ENCODE measurements around the gene SUPT3H.
A peak's percentile ranks its signal among the peaks of the same experiment; 100 is the strongest.
"Not testable (repeated sequence)": the region's sequence is repeated elsewhere in the genome, so short reads cannot be mapped to it uniquely, and the experiment has no call there.

Gene SUPT3H

DNA sequence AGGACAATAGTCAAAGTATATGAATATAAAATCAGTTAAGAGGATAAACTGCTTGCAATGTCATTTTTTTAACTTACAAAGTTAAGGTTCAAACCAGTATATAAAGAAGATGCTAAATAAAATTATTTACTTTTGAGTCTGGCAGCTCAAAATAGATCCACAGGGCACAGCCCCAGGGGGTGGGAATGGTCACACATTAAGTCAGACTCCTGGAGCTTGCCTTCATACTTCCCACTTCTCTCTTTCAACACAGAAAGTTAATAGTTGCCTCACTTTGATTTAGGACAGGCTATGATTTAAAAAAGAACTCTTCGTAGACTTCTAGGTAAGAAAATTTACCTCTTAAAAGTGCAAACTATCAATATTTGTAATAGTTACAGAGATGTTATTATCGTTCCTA is 207.9 kb downstream of the SUPT3H start:
- DNase-seq, result no peak

DNA sequence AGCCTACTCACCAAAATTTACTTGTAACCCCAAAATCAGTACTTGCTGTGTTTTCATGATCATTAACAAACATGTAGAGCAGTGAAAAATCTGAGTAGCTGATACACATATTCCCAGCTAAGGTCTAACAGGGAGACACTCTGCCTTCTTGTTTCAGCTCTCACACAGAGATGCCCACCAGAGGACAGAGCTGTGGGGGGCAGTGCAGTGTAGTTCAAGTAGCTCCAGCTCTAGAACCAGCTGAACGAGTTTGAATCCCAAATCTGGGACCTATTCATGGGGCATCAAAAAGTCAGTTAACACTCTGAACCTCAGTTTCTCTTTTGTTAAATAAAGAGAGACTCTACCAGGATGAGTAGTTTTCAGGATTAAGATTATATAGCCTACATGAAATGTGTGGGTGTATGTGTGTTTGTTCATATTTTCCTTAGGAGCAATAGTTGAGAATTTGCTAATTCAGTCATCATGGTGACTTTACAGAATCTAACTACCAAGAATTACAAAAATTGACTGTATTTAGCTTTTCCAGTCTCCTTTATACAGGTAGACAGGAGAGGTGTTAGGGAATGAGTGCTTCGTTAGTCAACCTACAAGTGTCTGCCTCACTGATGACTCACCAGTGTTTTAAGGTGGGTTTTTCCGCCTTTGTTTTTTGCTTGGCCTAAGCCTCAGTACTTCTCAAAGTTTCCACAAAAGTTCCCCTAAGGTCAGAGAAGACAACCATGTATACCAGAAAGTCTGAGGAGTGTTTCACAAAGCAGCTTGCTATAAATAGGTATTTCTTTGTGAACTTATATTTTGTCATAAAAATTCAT is 213.6 kb downstream of the SUPT3H start:
- peak; percentile 40 to 51 for DNase-seq

DNA sequence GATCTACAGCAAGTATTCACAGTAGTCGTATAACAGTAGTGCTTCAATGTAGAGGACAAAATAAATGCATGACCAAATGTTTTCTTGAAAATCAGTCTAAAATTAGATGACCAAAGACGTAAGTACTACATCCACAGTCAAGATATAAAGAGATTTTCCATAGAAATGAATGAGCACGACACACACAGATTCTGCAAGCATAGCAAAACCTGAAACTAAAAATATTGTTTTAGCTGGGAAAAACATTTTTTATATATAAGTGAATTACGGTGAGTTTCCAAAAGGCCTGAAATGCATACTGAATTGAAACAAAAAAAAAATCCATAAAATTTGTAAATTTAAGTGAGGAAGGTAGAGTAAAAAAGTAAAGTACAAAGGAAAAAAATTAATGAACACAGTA is 217.4 kb downstream of the SUPT3H start:
- no peak for DNase-seq

DNA sequence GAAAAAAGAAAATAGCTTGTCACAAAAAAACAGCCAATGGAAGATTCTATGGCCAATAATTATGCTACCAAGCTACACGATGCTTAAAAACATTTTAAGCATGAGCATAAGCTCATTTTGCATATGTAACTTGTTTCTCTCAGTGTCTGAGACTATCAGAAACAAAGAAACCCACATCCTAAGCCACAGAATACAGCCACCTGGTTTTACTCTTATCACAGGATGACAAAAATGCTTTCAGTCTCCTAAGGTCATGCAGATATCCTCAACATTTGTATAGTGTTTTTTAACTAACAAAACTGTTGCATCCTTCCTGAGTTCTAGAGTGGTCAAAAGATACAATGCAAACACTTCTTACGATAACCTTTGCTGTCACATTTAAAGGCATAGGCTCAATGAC is 221.7 kb downstream of the SUPT3H start:
- DNase-seq, result no peak

DNA sequence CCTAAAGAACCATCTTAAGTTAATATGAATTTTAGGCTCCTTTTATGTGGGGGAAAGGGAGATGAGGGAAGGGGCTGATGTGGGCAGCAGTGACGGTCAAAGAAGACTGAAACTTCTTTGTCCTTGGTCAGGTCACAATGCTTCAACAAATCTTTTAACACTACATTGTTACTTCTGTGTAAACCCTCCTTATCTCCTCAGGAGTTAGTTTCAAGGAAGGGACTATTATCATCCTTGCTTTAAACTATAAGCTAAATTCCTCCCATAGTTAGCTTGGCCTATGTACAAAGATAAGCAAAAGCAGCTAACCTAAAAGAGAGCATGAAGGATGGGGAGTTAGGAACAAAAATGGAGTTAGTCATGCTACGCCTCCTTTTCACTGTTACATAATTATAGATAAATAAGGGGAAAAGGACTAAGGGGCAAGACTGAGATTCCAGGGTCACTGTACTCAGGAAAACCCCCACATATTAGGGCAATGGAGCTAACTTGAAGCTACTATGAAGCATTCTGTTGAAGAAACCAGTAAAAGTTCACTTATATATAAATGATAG is 222.3 kb downstream of the SUPT3H start:
- no peak for DNase-seq

DNA sequence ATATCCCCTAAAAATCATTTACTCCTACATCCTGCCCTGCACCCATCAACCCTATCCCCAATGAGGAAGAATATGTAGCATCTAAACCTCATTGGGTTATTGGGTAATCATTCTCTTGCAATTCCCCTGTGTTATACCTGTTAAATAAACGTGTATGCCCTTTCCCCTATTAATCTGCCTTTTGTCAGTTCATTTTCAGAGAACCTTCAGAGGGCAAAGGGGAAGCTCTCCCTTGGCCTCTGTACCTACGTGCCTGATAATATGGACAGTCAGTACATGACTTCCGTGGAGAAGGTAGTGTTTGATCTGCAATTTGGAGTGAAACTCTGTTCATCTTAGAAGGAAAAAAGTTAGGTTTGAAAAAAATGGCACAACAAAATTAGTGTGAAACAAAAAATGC is 223.1 kb downstream of the SUPT3H start:
- DNase-seq, result no peak

DNA sequence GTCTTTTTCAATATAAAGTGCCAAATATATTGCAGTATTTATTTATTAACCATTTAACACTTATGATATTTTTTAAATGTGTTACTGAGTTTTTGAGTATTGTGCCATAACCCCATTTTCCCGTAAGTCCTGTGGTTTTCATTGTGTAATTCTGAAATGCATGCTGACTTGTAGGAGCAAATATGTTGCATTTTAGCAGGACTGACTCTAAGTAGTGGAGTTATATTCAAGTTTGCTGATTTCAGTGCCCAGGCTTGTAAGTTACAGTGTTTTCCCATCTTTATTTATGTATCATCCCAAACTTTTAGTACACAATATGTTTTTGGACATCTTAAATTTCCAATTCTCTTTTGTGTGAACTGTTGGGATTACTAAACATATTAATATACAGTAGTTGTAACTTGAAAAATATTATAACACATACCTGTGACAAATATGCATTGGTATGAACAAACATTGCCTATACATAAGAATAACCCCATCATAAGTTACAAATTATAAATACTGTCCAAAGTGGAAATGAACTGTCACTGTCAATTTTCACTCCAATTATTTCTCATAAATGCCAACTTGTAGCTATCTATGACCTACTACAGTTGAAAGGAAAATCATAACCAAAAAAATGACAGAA is 228.9 kb downstream of the SUPT3H start:
- DNase-seq, result no peak

DNA sequence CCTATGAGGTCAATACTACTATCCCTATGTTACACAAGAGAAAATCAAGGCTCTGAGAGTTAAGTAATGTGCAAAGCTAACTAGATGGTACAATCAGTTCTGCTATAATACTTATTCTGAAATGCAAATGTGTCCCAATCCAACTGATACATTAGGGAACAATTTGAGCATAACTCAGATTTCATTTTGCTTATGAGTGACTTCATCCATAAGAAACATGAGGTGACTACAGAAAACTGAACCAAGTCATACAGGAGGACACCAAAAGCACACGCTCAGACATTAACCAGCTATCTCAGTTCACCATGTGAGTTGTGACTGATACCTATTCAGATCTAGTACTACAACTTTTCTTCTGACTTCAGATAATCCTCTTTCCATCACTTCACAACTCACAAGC is 229.5 kb downstream of the SUPT3H start:
- DNase-seq, result no peak

DNA sequence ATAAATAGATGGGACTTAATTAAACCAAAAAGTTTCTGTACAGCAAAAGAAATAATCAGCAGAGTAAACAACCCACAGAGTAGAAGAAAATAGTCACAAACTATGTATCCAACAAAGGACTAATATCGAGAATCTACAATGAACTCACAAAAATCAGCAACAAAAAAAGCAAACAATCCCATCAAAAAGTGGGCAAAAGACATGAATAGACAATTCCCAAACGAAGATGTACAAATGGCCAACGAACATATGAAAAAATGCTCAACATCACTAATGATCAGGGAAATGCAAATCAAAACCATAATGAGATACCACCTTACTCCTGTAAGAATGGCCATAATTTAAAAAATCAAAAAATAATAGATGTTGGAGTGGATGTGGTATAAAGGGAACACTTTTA is 232.1 kb downstream of the SUPT3H start:
- not testable (repeated sequence) for DNase-seq

DNA sequence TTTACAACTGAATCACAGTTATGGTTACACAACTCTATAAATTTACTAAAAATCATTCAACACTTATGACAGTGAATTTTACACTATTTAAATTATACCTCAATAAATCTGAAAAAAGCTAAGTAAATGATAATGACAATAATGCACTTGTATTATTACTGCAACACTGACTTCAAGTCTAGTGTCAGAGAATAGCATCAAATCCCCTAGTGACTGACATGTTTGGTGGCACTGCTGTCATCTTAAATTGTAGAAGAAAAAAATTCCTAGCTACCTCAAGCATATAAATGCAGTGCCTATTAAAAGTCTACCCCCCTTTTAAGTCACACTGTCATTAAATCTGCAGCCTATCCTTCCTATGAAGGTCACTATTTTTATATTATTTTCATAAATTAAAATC is 239.0 kb downstream of the SUPT3H start:
- DNase-seq, result no peak

DNA sequence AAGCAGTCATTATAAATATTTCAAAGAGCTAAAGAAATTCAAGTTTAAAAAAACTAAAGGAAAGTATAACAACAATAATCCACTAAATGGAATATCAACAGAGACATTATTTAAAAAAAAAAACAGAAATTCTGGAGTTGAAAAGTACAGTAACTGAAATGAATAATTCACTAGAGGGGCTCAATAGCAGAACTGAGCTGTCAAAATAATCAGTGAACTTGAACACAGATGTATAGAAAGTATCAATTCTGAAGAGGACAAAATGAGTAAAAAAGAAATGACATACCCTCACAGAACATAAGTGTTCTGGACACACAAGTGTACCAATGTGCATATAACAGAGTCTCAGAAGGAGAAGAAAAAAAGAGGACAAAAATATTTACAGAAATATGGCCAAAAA is 241.2 kb downstream of the SUPT3H start:
- DNase-seq, result no peak

DNA sequence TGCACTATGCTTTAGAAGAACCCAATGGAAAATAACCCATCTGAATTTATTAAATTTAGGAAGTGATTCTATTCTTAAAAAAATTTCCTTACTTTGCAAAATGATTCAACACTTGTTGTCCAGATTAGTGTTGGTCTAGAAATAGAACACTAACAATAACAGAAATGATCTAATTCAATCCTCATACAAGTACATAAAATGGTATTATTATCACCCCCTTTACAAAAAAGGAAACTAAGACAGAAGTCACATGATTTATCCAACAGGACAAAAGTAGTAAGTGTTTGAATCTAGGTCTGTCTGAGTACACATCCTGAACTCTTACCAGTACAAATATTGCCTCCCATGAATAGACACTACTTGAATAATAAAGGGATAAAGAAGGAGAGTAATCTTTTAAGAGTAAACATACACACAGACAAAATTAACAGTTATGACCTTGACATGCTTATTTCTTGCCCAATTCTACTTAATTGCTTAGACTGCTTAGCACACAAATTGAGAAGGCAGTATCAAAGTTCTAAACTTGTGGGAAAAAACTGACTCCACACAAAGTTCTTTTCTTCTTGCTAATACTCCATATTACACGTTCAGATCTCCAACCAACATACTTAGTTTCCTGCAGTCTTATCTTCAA is 245.0 kb downstream of the SUPT3H start:
- DNase-seq, result no peak

DNA sequence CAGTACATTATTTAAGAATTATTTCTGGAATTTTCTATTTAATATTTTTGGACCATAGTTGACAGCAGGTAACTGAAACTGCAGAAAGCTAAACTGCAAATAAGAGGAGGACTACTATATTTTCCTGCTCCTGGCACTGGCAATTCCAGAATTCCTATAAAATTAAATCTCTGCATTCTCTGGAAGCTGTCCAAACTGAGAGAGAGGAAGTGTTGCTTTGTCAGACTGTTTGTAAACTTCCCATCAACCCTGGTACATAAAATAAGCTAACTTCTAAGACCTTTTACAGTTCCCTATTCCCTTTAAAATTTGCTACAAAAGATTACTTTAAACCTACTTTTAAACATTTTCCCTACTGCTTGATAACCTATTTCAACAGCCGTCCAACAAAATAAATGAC is 245.7 kb downstream of the SUPT3H start:
- DNase-seq, result no peak

DNA sequence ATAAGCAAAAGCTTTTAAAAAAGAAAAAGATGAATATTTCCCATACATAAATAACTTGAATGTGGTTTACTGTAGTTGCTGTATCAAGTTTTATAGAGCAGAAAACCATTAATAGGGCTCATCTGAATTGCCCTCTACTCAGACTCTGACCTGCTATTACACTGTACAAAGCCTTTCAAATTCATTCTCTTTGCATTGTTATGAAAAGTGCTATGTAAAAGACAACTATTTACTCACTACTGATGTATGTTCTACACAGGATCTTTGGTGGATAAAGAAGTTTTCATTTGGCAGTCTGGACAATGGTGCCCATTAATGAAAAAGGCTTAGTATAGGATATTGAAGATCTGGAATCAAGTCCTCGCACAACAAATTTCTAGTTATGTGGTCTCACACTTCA is 248.7 kb downstream of the SUPT3H start:
- no peak for DNase-seq

DNA sequence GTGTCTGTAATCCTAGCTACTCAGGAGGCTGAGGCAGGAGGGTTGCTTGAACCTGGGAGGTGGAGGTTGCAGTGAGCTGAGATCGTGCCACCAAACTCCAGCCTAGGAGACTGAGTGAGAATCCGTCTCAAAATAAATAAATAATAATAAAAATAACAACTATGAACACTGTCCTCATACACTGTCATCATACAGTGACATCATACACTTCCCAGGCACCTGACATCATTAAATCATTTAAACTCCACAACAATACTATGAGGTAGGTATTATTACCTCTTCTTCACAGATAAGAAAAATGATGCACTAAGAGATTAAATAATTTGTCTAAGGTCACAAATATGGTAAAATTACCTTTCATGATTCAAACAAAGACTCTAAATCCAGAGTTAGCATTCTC is 250.5 kb downstream of the SUPT3H start:
- no peak for DNase-seq

DNA sequence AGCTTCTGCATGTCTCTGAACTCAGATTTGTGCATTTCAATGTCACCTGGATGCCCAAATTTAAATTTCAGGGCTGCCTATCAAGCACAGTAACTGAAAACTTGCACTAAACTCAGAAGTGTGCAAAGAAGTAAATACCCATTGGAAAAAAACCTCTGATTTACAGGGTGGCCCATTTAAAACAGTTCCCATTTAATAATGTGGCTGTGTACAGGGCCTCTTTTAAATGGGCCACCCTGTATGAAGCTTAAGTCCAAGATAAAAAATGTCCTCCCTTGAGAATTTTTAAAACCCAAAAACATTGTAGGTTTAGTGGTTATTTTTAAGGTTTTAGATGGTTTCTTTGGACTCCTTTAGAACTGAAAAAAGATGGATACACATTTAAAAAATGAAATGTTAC is 251.7 kb downstream of the SUPT3H start:
- no peak for DNase-seq

DNA sequence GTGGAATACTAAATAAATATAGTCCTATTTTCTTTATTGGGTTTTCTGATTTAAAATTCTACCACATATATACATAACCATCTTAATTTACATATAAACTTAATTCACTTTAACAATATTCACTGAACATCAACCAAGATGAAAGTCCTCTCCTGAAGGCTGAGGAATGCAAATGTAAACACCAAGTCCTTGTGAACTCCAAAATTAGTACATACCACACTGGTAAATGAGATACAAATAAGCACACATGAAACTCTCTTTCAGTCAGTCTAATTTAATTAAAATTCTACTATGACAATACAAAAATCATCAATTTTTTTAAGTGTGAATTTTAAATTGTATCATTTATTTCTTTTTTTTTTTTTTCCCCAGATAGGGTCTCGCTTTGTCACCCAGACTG is 254.7 kb downstream of the SUPT3H start:
- no peak for DNase-seq

DNA sequence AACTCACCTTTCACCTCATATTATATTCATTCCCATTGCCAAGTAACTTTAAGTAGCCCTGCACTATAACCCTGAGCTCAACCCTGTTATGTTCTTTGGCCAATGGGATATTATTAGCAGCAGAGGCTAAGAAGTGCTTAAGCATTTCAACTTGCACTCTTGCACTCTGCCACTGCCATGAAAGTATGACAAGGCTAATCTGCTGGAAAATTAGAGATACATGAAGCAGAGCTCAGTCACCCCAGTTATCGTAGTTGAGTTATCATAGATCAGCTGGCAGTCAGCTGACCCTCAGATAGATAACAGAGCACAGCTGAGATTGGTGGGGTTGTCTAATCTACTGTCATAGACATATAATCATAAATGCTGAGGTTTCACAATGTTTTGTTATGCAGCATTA is 259.0 kb downstream of the SUPT3H start:
- no peak for DNase-seq

DNA sequence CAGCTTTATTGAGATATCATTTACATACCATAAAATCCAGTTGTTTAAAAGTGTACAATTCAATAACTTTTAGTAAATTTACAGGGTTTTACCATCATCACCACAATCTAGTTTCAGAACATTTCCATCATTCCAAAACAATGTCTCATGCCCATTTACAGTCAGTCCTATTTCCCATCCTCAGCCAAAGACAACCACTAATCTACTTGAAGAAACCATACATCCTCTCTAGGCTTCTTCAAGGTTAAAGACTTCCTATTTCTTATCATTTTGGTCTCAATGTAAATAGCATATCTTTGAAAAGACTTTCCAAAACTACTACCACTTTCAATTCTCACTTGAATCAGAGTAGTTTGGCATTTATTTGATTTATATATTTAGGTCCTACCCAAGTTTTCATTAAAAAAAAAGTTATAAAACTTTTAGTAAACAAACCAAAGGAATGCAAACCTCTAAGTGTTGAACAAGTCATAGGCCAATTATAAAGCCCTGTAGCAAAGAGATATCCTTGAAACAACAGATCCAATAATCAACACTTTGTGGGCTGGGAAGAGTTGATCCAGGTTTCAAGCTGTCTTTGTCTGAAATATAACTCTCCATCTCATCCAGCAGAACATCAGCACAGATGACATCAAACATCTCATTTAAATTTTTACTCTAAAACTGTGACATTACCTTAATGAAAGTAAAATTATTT is 260.9 kb downstream of the SUPT3H start:
- no peak for DNase-seq

DNA sequence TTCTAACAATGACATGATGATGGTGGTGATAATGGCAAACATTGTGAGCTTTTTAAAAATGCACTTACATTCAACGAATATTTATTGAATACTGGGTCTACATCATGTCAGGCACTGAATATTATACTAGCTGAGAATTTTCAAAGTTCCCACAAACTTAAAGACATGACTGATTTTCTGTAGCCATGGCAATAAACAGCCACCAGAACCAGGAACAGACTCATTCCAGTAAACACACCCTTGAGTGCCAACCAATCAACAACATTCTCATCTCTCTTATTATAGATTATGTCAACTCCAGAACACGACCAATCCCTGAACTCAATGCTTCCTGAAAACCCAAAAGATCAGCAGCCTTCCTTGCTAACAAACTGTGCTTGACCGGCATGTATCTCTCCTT is 262.0 kb downstream of the SUPT3H start:
- no peak for DNase-seq

DNA sequence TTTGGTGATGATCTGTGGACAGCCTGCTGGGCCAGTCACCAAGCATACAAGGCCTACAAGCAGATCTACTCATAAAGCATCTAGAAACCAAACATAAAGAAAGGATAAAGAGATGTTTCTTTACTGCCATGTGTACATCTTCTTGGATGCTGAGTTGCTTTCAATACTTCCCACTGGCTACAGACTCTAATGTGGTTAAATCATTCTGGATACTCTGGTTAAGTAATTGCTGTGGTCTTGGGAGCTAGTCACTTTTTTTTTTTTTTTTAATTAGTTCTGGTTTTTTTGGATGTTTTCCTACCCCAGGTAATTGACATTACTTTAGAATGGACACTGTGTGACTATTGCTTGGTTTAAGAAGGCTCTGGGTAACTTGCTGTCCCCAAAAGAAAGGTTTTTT is 265.0 kb downstream of the SUPT3H start:
- DNase-seq, result no peak

DNA sequence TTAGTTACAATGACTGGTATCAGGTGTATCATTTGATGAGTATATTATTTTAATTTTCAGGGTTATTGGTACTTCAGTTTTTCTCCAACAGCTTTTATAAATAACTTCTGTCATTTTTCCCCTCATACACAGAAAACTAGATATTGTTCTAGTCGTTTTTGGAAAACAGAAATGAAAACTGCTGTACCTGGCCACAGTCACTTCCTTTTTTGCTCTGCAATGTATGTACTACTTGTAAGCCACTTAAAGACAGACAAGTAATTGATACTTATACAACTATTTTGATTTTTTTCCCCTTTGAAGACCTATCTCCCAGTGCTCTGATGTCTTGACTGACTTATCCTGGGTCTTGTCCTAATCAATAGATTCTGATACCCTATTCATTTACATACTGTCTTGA is 268.2 kb downstream of the SUPT3H start:
- DNase-seq, result no peak

DNA sequence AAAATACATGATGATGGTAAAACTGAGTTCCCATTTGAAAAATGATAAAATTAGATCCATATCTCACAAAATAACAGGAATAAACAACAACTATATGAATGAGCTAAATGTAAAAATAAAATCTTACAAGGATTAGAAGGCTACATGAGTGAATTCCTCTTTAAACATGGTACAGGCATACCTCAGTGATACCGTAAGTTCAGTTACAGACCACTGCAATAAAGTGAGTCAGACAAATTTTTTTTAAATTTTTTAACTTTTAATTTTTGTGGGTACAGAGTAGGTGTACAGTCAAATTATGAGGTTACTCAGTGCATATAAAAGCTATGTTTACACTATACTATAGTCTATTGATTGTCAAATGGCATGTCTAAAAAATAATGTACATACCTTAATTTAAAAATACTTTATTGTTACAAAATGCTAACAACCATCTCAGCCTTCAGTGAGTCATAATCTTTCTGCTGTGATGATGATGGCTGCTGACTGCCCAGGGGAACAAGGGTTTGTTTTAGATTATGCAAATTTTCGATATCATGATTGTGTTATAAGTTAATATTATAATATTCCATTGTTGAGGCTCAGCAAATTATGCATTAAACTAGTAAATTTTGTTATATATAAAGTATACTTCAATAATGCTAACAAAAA is 272.4 kb downstream of the SUPT3H start:
- no peak for DNase-seq

All from activated T-cell treated with anti-CD3 and anti-CD28 coated beads, Interleukin-2, amount 50 U/mL, for 48 hours (primary cell).